ENCODE data around the gene LILRB3. TPM values are rescaled to one million over a fixed set of nuclear protein-coding genes. Genes with fewer than 3 reads are reported as not detected.
A peak's percentile ranks its signal among the peaks of the same experiment; 100 is the strongest.
"Not testable (repeated sequence)": the region's sequence is repeated elsewhere in the genome, so short reads cannot be mapped to it uniquely, and the experiment has no call there.

The LILRB3 gene
- total RNA-seq, 4 donors from 2014 or later: 0.51 to 7.1 (median 3.6) TPM; not detected in 1

DNA sequence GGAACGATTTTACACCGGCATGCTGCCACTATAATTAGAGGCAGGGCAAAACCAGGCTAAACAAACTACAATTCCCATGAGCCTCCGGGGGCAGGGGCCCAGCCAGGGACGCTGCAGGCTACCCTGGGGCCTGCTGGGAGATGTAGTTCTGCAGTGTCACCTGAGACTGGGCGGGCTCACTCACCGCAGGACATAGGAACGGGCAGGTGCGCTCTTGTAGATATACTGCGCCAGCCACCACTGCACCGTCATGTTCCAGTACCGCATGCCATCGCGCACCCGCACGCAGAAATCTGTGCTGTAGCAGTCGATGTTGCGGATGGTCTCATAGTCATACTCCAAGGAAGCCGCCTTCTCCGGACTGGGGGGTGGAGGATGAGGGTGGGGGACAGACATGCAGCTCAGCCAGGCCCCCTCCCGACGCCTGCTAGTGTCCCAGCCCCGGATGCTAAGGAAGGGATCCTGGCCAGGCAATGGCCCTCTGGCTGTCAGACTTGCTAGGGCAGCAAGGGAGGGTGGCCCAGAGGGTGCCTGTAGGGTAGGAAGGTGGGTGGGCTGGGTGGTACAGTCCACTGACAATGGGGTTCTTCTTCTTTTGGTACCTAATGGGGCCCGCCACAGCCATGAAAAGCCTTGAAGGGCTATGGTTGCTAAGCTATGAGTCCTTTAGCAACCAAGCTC is 44.1 kb downstream of the LILRB3 start:
- peak in 1 of 2 donors; percentile 81 for ATAC-seq
- in situ Hi-C loops (cut with MboI; ENCODE audit: low sequenced_read_pairs in 4 of 4): no loop called here

DNA sequence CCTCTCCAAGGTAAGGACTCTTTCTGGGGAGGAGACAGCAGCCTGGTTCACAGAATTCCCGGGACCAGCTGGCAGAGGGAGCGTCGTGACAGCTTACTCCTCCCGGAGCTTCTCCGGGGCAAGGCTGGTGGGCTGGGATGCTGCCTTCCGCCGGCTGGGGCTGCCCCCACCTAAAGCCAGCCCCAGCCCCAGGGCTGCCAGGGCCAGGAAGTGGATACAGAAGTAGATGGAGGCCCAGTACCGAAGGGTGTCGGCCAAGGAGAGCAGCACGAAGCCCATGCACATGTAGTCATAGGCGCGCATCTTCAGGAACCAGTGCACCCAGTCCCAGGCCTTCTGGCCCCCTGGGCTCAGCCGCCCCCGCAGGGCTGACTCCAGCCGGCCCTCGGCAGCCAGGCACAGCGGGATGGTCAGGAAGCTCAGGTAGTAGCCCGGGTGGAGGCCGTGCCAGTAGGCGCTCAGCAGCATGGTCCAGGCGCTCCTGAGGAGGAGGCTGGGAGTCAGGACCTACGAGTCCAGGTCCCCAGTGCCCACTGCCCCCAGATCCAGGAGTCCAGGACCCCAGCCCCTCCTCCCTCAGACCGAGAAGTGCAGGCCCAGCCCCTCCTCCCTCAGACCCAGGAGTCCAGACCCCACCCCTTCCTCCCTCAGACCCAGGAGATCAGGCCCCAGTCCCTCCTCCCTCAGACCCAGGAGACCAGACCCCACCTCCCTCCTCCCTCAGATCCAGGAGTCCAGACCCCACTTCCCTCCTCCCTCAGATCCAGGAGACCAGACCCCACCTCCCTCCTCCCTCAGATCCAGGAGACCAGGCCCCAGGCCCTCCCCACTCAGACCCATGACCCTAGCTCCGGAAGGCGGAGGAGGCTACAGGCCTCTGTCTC is 48.6 kb downstream of the LILRB3 start:
- Histone ChIP-seq H3K4me1 (no peaks in the 10 kb centered on the region), H3K36me3 (no peaks in the 10 kb centered on the region), H3K9me3 (no peaks in the 10 kb centered on the region), H3K27ac (no peak overlapping the region), H3K4me3 (no peak overlapping the region), H3K27me3 (peaks cover 4 to 18% (median 11%) of the 10 kb centered on the region in 3 donors)
- DNase-seq (no peak), ATAC-seq (no peak)
- intact Hi-C loops (cut with DNase I; ENCODE audit: low total_unique reads): no loop called here
- in situ Hi-C loops (cut with MboI; ENCODE audit: low sequenced_read_pairs in 4 of 4): no loop called here
- TF ChIP-seq POLR2A (IDR thresholded peaks at IDR 0.05): no peak
- TF ChIP-seq, protein P1, sequence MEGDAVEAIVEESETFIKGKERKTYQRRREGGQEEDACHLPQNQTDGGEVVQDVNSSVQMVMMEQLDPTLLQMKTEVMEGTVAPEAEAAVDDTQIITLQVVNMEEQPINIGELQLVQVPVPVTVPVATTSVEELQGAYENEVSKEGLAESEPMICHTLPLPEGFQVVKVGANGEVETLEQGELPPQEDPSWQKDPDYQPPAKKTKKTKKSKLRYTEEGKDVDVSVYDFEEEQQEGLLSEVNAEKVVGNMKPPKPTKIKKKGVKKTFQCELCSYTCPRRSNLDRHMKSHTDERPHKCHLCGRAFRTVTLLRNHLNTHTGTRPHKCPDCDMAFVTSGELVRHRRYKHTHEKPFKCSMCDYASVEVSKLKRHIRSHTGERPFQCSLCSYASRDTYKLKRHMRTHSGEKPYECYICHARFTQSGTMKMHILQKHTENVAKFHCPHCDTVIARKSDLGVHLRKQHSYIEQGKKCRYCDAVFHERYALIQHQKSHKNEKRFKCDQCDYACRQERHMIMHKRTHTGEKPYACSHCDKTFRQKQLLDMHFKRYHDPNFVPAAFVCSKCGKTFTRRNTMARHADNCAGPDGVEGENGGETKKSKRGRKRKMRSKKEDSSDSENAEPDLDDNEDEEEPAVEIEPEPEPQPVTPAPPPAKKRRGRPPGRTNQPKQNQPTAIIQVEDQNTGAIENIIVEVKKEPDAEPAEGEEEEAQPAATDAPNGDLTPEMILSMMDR (IDR thresholded peaks at IDR 0.05 in 4 of 5, conservative IDR thresholded peaks at IDR 0.05 in 1 of 5): no peak

More for the DNA sequence above, 44.1 kb downstream of the LILRB3 start:
- Histone ChIP-seq H3K27me3 (peaks cover 0 to 4% (median 1%) of the 10 kb centered on the region in 3 donors), H3K36me3 (no peaks in the 10 kb centered on the region), H3K4me1 (no peaks in the 10 kb centered on the region), H3K4me3 (no peak overlapping the region), H3K27ac (no peak overlapping the region), H3K9me3 (no peaks in the 10 kb centered on the region)
- no peak for DNase-seq
- no peak for TF ChIP-seq POLR2A (IDR thresholded peaks at IDR 0.05)
- TF ChIP-seq, protein P1 (IDR thresholded peaks at IDR 0.05 in 4 of 5, conservative IDR thresholded peaks at IDR 0.05 in 1 of 5): no peak
- intact Hi-C loops (cut with DNase I; ENCODE audit: low total_unique reads): no loop called here

DNA sequence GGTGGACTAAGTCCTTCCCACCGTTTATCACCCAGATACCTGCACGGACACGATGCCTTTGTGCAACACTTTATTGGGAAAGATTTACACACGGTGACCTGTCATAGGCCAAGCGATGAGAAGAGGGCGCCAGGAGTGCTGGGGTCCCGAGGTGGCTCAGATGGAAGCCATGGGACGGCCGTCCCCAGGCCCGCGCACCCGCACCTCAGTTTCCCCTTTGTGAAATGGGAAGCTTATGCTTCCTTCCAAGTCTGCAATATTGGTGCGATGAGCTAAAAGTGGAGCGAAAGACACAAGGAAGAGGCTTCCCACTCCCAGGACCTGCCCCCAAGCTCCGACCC is 49.5 kb downstream of the LILRB3 start:
- no peaks in the 10 kb centered on the region for H3K36me3 ChIP-seq
- DNase-seq (no peak), ATAC-seq (no peak)
- H3K4me3 ChIP-seq: no peak overlapping the region
- H3K27ac ChIP-seq: peak overlapping the region in 1 of 4 donors; percentile 62
- peaks cover 0 to 2% of the 10 kb centered on the region in 2 donors for H3K4me1 ChIP-seq
- intact Hi-C loops (cut with DNase I; ENCODE audit: low total_unique reads): no loop called here
- peaks cover 4 to 18% (median 11%) of the 10 kb centered on the region in 3 donors for H3K27me3 ChIP-seq
- TF ChIP-seq, protein P1 (IDR thresholded peaks at IDR 0.05 in 4 of 5, conservative IDR thresholded peaks at IDR 0.05 in 1 of 5): no peak
- no peak for TF ChIP-seq POLR2A (IDR thresholded peaks at IDR 0.05)
- H3K9me3 ChIP-seq: no peaks in the 10 kb centered on the region
- in situ Hi-C loops (cut with MboI; ENCODE audit: low sequenced_read_pairs in 4 of 4): no loop called here

DNA sequence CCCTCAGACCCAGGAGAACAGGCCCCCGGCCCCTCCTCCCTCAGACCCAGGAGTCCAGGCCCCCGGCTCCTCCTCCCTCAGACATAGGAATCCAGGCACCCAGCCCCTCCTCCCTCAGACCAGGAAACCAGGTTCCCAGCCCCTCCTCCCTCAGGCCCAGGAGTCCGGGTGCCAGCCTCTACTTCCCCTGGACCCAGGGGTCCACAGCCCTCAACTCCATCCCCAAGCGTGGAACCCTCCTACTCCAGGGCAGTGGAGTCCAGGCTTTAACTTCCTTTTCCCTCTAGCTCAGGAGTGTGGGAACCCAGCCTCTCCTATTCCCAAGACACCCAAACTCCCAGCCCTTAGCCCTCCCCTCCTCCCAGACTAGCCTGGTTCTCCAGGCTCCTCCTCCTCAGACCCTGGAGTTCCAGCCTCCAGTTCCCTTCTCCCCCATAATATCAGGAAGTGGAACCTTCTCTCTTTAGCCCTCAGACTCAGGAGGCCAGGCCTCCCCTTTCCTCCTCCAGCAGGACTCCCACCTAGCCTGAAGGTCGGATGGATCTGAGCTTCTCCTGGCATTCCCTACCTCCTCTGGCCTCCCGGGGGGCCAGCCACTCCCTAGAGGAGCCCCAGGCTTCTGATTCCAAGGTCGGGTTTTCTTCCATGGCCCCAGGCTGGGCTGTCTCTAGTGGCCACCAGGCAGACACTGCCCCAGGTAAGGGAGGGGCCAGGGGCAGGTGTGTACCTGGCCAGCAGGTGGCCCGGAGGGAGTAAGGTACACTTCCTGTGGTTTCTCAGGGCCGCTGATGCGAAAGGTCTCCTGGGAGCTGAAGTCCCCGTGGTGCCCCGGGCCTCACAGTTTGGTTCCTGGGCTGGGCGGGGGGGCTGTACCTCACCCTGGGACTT is 50.1 kb downstream of the LILRB3 start, which contains the start of gene TMC4:
TSS of gene TMC4 (minus strand) at position 690 of the 888 bp plus-strand sequence. CDS start at position 647, 43 bp downstream.
- ATAC-seq: peak; percentile 48 to 61
- Histone ChIP-seq H3K36me3 (no peaks in the 10 kb centered on the region), H3K9me3 (no peaks in the 10 kb centered on the region), H3K27me3 (peaks cover 4 to 18% (median 11%) of the 10 kb centered on the region in 3 donors), H3K4me3 (peak within 1 kb of the TSS in 2 of 4 donors; percentile 17 to 22), H3K4me1 (peaks cover 0 to 4% of the 10 kb centered on the region in 2 donors), H3K27ac (peak within 1 kb of the TSS; percentile 37 to 69 (median 54))
- in situ Hi-C loops (cut with MboI; ENCODE audit: low sequenced_read_pairs in 4 of 4): no loop called here
- TF ChIP-seq, protein P1 (IDR thresholded peaks at IDR 0.05 in 4 of 5, conservative IDR thresholded peaks at IDR 0.05 in 1 of 5): no peak
- TF ChIP-seq POLR2A (IDR thresholded peaks at IDR 0.05): no peak
- no peak for DNase-seq
- intact Hi-C loops (cut with DNase I; ENCODE audit: low total_unique reads): no loop called here

DNA sequence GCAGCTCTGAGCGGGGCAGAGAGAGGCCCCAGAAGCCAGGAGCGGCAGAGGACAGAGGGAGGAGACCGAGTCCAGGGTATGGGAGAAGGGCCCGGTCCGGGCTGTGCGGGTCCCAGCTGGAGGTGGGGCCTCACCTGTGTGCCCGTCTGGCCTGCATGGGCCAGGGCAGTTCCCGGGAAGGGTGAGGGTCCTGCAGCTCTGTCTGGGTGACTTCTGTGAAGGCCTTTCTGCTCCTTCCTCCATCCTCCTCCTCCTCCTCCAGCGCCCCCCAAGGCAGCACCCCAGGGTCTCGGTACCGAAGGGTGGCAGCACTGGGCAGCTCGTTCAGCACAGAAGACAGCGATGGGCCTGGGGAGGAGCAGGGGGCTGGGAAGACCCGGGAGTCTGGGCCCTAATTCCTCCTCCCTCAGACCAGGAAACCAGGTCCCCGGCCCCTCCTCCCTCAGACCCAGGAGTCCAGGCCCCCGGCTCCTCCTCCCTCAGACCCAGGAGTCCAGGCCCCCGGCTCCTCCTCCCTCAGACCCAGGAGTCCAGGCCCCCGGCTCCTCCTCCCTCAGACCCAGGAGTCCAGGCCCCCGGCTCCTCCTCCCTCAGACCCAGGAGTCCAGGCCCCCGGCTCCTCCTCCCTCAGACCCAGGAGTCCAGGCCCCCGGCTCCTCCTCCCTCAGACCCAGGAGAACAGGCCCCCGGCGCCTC is 50.9 kb downstream of the LILRB3 start:
- ATAC-seq; in situ Hi-C loops (cut with MboI; ENCODE audit: low sequenced_read_pairs in 4 of 4); DNase-seq; H3K4me1 ChIP-seq; H3K9me3 ChIP-seq; intact Hi-C loops (cut with DNase I; ENCODE audit: low total_unique reads); H3K4me3 ChIP-seq; H3K36me3 ChIP-seq: not testable (repeated sequence)
- peak overlapping the region in 3 of 4 donors; percentile 33 to 69 (median 62) for H3K27ac ChIP-seq
- H3K27me3 ChIP-seq: peaks cover 4 to 18% (median 11%) of the 10 kb centered on the region in 3 donors

Measured in gastrocnemius medialis (tissue), 4 donors.